HUES48 (cell line): ENCODE data around the gene TAS2R5.
"Not testable (repeated sequence)": the region's sequence is repeated elsewhere in the genome, so short reads cannot be mapped to it uniquely, and the experiment has no call there.

ENCODE experiments used
- H3K27ac ChIP-seq: one replicate; pipeline ENCODE4 v1.7.0; 2013; ENCODE audit warnings: low read depth, low read length, inconsistent platforms
- H3K27me3 ChIP-seq: 2 replicates; pipeline ENCODE4 v1.6.1; 2013; ENCODE audit warnings: mild to moderate bottlenecking, low read length; ENCODE audit not compliant: control insufficient read depth, insufficient read depth
- H3K36me3 ChIP-seq: 2 replicates; pipeline ENCODE4 v1.6.1; 2013; ENCODE audit warnings: low read length; ENCODE audit not compliant: control insufficient read depth, insufficient read depth
- H3K4me1 ChIP-seq: 2 replicates; pipeline ENCODE4 v1.6.1; 2013; ENCODE audit warnings: mild to moderate bottlenecking, low read length; ENCODE audit not compliant: control insufficient read depth, insufficient read depth
- H3K4me3 ChIP-seq: 2 replicates; pipeline ENCODE4 v1.5.1; 2013; ENCODE audit warnings: mild to moderate bottlenecking, low read depth, low read length
- H3K9ac ChIP-seq: 2 replicates; pipeline ENCODE4 v1.6.1; 2013; ENCODE audit warnings: mild to moderate bottlenecking, low read depth, low read length, moderate library complexity
- H3K9me3 ChIP-seq: 2 replicates; pipeline ENCODE4 v1.6.1; 2013; ENCODE audit warnings: low read length; ENCODE audit not compliant: control insufficient read depth, insufficient read depth

The TAS2R5 gene

DNA sequence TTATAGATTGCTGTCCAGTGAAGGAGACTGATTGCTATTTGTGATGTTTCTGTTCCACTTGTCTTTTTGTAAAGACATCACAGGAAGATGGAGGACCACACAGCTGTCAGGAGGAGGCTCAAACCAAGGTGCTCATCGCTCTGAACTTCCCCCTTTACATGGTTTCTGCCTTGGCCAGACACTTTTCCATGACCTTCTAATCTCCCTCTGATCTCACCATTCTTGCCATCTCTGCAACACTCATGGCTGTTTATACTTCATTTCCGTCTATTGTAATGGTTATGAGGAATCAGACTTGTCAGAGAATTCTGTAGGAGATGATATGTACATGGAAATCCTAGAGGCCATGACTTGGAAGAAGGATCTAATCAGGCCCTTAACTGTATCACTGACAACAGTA lies 1.7 kb upstream of the TAS2R5 start:
- no peaks in the 10 kb centered on the region for H3K9me3 ChIP-seq
- H3K27ac ChIP-seq = no peak overlapping the region
- no peaks in the 10 kb centered on the region for H3K27me3 ChIP-seq
- 0 out of 2 replicates have a peak, but pooled peaks cover 2% of the 10 kb centered on the region for H3K36me3 ChIP-seq
- no peaks in the 10 kb centered on the region for H3K4me1 ChIP-seq
- no peak overlapping the region for H3K9ac ChIP-seq
- no peak overlapping the region for H3K4me3 ChIP-seq

DNA sequence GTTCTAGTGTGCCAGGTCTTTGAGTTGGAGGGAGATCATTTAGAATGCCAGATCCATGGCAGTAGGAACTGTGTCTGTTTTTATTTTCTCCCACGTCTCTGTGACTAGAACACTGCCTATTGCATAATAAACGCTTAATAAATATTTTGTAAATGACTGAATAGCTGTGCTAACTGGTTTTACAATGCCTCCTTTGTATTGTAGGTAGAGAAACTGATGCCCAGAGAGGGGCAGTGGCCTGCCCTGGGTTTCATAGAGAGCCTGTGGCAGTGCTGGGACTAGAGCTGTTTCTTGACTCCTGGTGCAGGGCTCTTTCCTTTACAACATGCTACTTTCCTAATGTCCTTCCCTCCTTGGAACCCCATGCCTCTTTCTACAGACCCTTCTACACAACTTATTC lies 2.5 kb downstream of the TAS2R5 start:
- H3K27ac ChIP-seq = no peak overlapping the region
- no peaks in the 10 kb centered on the region for H3K4me1 ChIP-seq
- no peaks in the 10 kb centered on the region for H3K27me3 ChIP-seq
- H3K4me3 ChIP-seq = no peak overlapping the region
- H3K9ac ChIP-seq = no peak overlapping the region
- no peaks in the 10 kb centered on the region for H3K9me3 ChIP-seq
- 0 out of 2 replicates have a peak, but pooled peaks cover 2% of the 10 kb centered on the region for H3K36me3 ChIP-seq

DNA sequence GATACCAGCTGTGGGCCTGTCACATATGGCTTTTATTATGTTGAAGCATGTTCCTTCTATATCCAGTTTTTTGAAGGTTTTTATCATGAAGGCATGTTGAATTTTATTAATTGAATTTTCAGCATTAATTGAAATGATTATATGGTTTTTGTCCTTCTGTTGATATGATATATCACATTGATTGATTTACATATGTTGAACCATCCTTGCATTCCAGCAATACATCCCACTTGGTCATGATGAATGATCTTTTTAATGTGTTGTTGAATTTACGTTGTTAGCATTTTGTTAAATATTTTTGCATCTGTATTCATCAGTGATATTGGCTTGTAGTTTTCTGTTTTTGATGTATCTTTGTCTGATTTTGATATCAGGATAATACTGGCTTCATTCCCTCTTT lies 30.1 kb downstream of the TAS2R5 start:
- H3K9ac ChIP-seq = no peak overlapping the region
- no peaks in the 10 kb centered on the region for H3K36me3 ChIP-seq
- no peaks in the 10 kb centered on the region for H3K4me1 ChIP-seq
- peaks cover 8% of the 10 kb centered on the region; the same call in 1 of the 2 replicates for H3K9me3 ChIP-seq
- H3K4me3 ChIP-seq = no peak overlapping the region
- H3K27me3 ChIP-seq = no peaks in the 10 kb centered on the region
- no peak overlapping the region for H3K27ac ChIP-seq

DNA sequence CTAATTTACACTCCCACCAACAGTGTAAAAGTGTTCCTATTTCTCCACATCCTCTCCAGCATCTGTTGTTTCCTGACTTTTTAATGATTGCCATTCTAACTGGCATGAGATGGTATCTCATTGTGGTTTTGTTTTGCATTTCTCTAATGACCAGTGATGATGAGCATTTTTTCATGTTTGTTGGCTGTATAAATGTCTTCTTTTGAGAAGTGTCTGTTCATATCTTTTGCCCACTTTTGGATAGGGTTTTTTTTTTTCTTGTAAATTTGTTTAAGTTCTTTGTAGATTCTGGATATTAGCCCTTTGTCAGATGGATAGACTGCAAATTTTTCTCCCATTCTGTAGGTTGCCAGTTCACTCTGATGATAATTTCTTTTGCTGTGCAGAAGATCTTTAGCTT lies 32.4 kb downstream of the TAS2R5 start:
- H3K9ac ChIP-seq, H3K27ac ChIP-seq, H3K9me3 ChIP-seq, H3K36me3 ChIP-seq, H3K4me3 ChIP-seq, H3K27me3 ChIP-seq, H3K4me1 ChIP-seq: not testable (repeated sequence)

DNA sequence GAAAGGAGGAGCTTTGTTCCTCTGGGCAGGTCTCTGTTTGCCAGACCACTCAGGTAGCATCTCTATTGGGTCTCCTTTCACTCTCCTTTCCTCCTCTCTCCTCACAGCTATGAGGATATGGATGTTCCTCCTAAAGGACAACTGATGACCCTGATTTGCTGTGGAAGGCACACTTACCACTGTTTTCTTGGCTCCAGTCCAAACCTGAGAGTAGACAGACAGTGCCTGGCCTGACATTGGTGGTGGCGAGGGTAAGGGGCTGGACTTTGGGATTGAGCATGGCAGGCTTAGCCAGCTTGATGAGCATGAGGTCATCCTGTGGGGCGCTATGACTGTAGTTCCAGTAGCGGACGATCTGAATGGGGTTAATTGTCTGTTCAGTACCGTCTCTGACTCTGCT lies 47.7 kb downstream of the TAS2R5 start:
- H3K9me3 ChIP-seq = no peaks in the 10 kb centered on the region
- H3K36me3 ChIP-seq = no peaks in the 10 kb centered on the region
- H3K4me1 ChIP-seq = peaks cover 9% of the 10 kb centered on the region; the same call in 1 of the 2 replicates
- no peak overlapping the region for H3K27ac ChIP-seq
- H3K27me3 ChIP-seq = no peaks in the 10 kb centered on the region
- H3K4me3 ChIP-seq = no peak overlapping the region
- no peak overlapping the region for H3K9ac ChIP-seq

DNA sequence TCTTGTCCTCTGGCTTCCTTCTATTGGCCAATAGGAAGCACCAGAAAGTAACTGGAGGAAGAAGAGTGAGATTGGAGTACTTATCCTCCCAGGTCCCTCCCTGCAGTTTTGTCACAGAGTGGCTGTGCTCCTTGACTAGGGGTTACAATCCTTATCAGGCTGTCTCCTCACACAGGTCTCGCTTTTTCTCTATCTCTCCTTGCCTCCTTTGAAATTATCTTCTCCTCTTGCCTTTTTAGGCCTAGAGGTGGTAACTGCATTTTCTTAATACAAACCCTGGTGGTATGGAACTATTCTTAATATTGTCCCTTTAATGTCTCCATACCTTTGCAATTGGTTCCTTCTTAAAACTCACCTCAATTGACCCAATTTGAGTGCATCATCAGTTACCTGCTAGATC lies 48.6 kb downstream of the TAS2R5 start:
- Histone ChIP-seq H3K27ac (no peak overlapping the region), H3K4me1 (peaks cover under 1% of the 10 kb centered on the region; the same call in 1 of the 2 replicates), H3K27me3 (no peaks in the 10 kb centered on the region), H3K4me3 (no peak overlapping the region), H3K9ac (no peak overlapping the region), H3K9me3 (no peaks in the 10 kb centered on the region), H3K36me3 (no peaks in the 10 kb centered on the region)

DNA sequence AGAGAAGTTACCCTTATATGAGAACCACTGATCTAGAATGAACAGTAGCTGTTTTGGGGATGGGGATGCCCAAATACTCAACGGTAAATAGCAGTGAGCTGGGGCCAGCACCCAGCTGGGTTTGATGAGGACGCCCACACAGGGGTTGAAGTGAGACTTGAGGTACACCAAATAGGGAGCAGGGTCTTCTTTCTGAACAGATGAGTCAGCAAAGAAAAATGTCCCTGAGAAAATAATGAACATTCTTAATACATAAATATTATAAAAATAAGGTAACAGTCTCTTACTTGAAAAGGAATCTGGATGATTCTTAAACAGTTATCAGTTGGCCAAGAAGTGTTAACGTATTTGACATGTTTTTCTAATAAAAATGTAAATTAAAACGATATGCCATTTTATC lies 49.2 kb downstream of the TAS2R5 start:
- Histone ChIP-seq H3K27me3 (no peaks in the 10 kb centered on the region), H3K27ac (no peak overlapping the region), H3K36me3 (no peaks in the 10 kb centered on the region), H3K4me1 (no peaks in the 10 kb centered on the region), H3K9me3 (no peaks in the 10 kb centered on the region), H3K4me3 (no peak overlapping the region), H3K9ac (no peak overlapping the region)

DNA sequence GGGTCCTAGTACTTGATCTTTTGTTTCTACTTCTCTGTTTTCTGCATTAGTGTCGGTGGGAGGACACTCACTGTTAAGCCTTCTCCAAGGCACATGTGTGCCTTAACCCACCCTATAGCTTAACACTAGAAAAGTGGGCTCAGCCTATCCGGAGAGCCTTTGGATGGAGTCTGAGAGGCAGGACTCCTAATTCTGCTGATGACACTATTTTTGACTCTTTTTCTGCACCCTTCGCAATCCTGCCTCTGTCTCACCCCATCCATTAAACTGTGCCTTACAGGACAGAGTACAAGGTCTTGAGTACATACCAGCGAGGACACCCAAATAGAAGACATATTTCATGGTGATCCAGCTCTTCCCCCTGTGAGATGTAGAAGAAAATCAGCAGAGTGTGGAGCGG lies 50.7 kb downstream of the TAS2R5 start:
- Histone ChIP-seq H3K27me3 (no peaks in the 10 kb centered on the region), H3K27ac (no peak overlapping the region), H3K4me1 (no peaks in the 10 kb centered on the region), H3K9ac (no peak overlapping the region), H3K9me3 (no peaks in the 10 kb centered on the region), H3K36me3 (no peaks in the 10 kb centered on the region), H3K4me3 (no peak overlapping the region)
